ENCODE measurements around the gene TXLNG.

- TF ChIP-seq CTCF (IDR thresholded peaks at IDR 0.05): no peak
- TF ChIP-seq POLR2A (IDR thresholded peaks at IDR 0.05): no peak
Measured at GRCh38 chrX:16827225-16827624, 41.0 kb downstream of the TXLNG start.
